UCSD-AML1 (cell line): ENCODE data around the gene BNIP2.
"Not testable (repeated sequence)": the region's sequence is repeated elsewhere in the genome, so short reads cannot be mapped to it uniquely, and the experiment has no call there.

Experiments used
- DNase-seq: peaks from one replicate; lab custom pipeline; 2025; ENCODE audit not compliant: unreplicated experiment; lab: John Stamatoyannopoulos, UW

The BNIP2 gene

GRCh38 chr15:59688782-59689625, at the start of gene BNIP2:
Gene BNIP2, minus strand, starts transcription at chr15:59689320. Its CDS starts 6,863 bp downstream, at chr15:59682457.
- DNase-seq = peak; percentile 99

GRCh38 chr15:59738676-59739075, 49.6 kb upstream of the BNIP2 start:
- no peak for DNase-seq

GRCh38 chr15:59736181-59736580, 47.1 kb upstream of the BNIP2 start:
- no peak for DNase-seq

GRCh38 chr15:59725151-59725486, 36.0 kb upstream of the BNIP2 start:
- no peak for DNase-seq

- no peak for DNase-seq
Observed at GRCh38 chr15:59723687-59724346, 34.7 kb upstream of the BNIP2 start.

GRCh38 chr15:59722476-59722875, 33.4 kb upstream of the BNIP2 start:
- DNase-seq = no peak

- no peak for DNase-seq
Observed at GRCh38 chr15:59722037-59722436, 32.9 kb upstream of the BNIP2 start.

- DNase-seq = no peak
Observed at GRCh38 chr15:59721411-59721810, 32.3 kb upstream of the BNIP2 start.

GRCh38 chr15:59713177-59713576, 24.1 kb upstream of the BNIP2 start:
- no peak for DNase-seq

GRCh38 chr15:59711451-59712243, 22.5 kb upstream of the BNIP2 start:
- DNase-seq = no peak

- DNase-seq = no peak
Observed at GRCh38 chr15:59707619-59708018, 18.5 kb upstream of the BNIP2 start.

- no peak for DNase-seq
Observed at GRCh38 chr15:59703979-59704796, 15.1 kb upstream of the BNIP2 start.

- DNase-seq = no peak
Observed at GRCh38 chr15:59702351-59702750, 13.2 kb upstream of the BNIP2 start.

GRCh38 chr15:59701880-59702279, 12.8 kb upstream of the BNIP2 start:
- DNase-seq = no peak

- DNase-seq = no peak
Observed at GRCh38 chr15:59699810-59700431, 10.8 kb upstream of the BNIP2 start.

- DNase-seq = not testable (repeated sequence)
Observed at GRCh38 chr15:59698065-59698464, 8.9 kb upstream of the BNIP2 start.

GRCh38 chr15:59696332-59696731, 7.2 kb upstream of the BNIP2 start:
- DNase-seq = no peak

GRCh38 chr15:59694779-59695178, 5.7 kb upstream of the BNIP2 start:
- DNase-seq = no peak

- DNase-seq = no peak
Observed at GRCh38 chr15:59691194-59691805, 2.2 kb upstream of the BNIP2 start.

GRCh38 chr15:59689626-59690236, 611 bp upstream of the BNIP2 start:
- DNase-seq = peak; percentile 85
